COLO668 (cell line): Measurements from ENCODE around the gene DVL2.

Source experiments
- DNase-seq: peaks from one replicate; lab custom pipeline; 2025; ENCODE audit not compliant: unreplicated experiment; lab: John Stamatoyannopoulos, UW

The DVL2 gene

GRCh38 chr17:7238420-7239090, 4.2 kb upstream of the DVL2 start:
- peak; percentile 22 for DNase-seq

DNA sequence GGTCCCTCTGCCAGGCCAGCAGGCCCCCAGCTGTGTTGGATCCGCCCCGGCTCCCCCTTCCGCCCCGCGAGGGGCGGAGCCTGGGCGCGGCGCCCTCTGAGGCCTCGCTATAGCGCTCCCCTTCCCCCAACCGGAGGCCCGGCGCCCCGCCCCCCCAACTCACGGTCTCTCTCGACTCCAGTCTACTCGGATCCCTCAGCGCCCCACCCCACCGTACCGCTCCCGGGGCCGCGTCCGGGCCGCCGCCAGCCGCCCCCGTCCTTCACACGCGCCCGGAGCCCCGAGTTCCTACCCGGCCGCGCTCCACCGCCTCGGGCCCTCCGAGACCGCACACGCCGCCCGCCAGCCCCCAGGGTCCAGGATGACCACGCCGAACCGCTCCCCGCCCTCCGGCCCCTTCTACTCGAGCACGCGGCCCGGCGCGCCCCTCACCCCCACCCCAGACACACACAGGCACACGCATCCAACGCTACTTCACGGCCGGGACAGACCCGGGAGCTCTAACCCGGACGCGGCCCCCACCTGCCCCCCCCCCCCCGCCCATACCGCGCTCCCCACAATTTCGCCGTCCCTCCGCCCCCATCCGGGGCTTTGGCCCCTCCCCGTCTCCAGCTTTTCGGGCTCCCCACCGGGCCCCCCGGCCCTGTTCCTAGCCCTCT, 3.6 kb upstream of the DVL2 start:
- peak; percentile 64 for DNase-seq

GRCh38 chr17:7237266-7237760, 3.0 kb upstream of the DVL2 start:
- DNase-seq, result no peak

GRCh38 chr17:7236808-7237207, 2.5 kb upstream of the DVL2 start:
- no peak for DNase-seq

GRCh38 chr17:7235693-7236665, 1.7 kb upstream of the DVL2 start:
- DNase-seq, result no peak

- no peak for DNase-seq
These were observed 625 bp downstream of the DVL2 start for GRCh38 chr17:7233701-7234082.

DNA sequence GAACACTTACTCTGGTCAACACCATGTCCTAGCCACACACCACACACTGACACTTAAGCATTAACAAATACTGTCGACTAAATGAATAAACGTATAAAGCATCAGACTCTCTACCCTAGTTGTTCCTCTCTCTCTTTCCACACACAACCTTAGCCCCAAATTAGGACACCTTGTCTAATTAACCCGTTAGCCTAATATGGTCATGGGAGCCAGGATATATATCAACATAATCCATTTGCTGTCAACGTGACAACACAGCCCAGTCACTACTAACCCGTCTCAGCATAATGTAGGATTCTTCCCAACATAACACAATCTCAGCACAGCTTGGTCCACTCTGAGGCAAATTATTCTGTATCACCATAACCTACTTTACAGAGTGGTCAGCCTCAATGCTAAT, 2.2 kb downstream of the DVL2 start:
- no peak for DNase-seq

- DNase-seq, result no peak
These were observed 4.8 kb downstream of the DVL2 start for GRCh38 chr17:7229504-7229903.

DNA sequence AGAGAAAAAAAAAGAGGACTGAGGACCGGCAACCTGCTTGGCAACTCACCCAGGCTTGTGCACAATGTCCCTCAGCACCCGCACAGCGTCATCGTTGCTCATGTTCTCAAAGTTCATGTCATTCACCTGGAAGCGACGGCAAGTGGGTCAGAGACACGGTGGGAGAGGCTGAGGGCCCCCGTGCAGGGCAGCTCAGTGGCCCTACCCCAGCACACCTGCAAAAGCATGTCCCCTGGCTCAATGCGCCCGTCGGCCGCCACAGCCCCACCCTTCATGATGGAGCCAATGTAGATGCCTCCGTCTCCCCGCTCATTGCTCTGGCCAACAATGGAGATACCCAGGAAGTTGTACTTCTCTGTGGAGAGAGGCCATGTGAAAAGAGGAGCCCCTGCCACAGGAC, 5.4 kb downstream of the DVL2 start:
- no peak for DNase-seq

GRCh38 chr17:7226721-7227710, 7.3 kb downstream of the DVL2 start:
- DNase-seq, result no peak

DNA sequence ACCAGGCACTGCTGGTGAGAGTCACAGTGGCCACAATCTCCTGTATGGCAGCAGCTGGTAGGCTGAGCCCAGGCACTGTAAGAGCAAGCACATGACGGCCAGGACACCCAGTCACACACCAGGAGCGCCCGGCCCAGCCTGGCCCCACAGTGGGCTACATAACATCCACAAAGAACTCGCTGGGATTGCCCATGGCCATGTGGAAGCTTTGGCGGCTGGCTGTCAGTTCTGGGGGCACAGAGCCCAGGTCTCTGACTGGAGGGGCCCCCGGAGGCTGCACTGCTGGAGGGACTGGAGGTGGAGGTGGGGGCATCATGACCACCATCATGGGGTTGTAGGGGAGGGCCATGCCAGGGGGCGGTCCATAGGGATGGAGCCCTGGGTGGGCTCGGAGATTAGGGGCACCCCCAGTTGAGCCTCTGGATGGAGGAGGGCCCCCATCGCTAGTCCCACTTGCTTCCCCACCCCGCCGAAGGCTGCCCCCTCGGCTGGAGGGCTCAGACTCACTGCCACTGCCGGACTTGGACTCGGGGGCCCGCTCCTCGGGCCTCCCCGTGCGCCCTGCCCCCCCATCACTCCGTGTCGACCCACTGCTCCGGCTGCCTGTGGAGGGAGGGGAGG, 8.5 kb downstream of the DVL2 start:
- DNase-seq, result no peak

- DNase-seq, result no peak
These were observed 9.6 kb downstream of the DVL2 start for GRCh38 chr17:7224661-7225111.

DNA sequence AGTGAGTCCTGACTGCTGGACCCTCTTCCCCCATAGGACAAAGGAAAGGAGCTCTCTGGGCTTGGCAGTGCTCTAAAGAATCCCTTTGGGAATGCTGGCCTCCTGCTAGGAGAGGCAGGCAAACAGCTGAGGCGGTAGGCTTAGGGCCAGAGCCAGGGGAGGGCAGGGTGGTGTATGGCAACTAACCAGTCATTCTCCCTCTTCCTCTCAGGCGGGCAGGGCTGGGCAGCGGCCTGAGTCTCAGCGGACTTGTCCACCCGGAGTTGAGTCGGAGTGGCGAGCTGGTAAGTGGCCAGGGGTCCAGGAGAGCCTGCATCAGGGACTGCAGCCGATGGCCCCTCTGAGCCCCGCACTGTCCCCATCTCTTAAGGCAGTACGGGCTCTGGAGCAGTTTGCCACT, 10.2 kb downstream of the DVL2 start:
- DNase-seq, result no peak

DNA sequence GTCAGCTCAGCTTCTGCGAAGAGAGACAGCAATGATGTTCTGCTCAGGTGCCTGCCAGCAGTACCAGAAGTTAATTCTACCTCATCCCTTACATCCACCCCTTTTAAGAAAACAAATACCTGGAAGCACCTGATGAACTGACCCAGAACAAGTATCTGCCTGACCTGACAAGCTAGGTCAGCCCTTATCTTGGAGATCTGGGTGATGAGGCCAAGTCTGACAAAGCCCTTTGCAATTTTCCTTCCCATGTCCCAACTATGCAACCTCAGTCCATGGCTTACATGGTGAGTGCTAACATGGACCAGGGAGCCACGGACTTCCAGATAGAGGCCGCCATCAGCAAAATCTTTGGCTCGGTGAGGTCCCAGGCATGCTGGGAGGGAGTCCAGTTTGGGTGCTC, 10.9 kb downstream of the DVL2 start:
- DNase-seq, result no peak

DNA sequence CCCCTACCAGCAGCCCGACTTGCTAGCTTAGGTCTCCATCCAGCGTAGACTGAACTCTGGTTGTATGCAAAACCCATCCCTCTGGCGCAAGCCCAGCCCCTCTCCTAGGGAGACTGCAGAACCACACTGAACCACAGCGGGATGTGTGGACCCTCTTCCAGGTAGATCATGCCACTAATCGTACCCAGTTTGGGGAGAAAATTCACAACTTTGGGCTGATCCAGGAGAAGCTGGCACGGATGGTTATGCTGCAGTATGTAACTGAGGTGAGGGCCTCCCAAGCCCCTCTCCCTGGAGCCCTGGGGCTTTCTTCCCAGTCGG, 11.4 kb downstream of the DVL2 start:
- DNase-seq, result no peak

DNA sequence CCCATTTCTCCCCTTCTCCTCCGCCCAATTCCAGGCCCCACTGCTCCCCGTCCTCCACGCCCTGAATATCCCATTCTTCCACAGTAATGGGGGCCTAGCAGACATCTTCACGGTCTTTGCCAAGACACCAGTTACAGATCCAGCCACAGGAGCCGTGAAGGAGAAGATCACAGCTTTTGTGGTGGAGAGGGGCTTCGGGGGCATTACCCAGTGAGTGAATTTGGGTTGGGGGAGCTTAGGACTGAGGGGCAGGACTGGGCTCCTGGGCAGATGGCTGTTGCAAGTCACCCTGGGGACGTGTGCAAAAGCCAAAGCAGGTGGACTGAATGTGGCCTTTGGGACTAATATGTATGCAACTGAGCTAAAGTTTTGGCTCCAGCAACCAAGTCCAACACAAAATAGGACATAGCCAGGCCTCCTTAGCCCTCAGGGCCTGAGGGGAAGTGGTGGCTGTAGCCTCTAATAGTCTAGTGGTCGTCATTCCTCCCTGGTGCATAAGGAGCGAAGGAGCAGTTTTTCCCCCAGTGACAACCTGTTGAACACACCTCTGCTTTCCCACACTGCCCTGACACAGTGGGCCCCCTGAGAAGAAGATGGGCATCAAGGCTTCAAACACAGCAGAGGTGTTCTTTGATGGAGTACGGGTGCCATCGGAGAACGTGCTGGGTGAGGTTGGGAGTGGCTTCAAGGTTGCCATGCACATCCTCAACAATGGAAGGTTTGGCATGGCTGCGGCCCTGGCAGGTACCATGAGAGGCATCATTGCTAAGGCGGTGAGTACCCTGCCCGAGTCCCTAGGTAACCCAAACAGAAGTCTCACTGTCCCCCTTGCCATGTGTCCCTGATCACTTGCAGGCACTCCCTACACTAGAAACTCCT, 12.0 kb downstream of the DVL2 start:
- DNase-seq, result no peak

- DNase-seq, result no peak
These were observed 12.8 kb downstream of the DVL2 start for GRCh38 chr17:7221278-7222092.

DNA sequence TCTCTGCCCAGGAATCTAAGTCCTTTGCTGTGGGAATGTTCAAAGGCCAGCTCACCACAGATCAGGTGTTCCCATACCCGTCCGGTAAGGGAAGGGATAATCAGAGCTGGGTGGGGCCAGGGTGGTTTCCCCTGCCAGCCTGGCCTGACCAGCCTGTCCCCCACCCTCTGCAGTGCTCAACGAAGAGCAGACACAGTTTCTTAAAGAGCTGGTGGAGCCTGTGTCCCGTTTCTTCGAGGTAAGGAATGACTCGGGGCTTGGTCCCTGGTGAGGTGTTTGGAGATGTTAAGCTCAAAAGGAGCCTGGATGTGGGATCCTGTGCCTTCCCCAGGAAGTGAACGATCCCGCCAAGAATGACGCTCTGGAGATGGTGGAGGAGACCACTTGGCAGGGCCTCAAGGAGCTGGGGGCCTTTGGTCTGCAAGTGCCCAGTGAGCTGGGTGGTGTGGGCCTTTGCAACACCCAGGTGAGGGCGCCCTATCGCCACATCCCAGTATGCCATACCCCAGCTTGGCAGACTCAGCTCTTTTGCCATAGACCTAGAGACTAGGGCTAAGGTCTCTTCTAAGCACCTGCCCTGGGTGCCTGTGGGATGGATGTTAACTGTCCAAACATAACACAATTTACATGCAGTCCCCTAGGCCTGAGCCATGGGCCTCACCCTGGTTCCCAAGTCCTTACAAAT, 13.6 kb downstream of the DVL2 start:
- peak; percentile 54 for DNase-seq
